Measurements from ENCODE around the gene CNTRL. TPM values are rescaled to one million over a fixed set of nuclear protein-coding genes. Genes with fewer than 3 reads are reported as not detected.

CNTRL gene
- total and polyA plus RNA-seq, 2 of the 8 experiments (the other 6 are each of a cell fraction or from before 2014, with no cell fraction given): 5.1 to 13.9 TPM

Small RNAs within 50 kb of the gene (small RNA-seq; reads per million reads assigned to genes)
- gene RN7SL181P (ENCODE audit: insufficient read depth): not detected

Other genes with a start within 250 kb of the CNTRL start
- 30.0 and 30.5 TPM in 2 replicates for gene PSMD5, start 232.0 kb upstream of the CNTRL start, total RNA-seq (2021; fragmentation: NEBNext Ultra II Directional; extraction: Animal tissue kit (Norgen Biotek cat#: 25700))
- gene PSMD5, start 232.0 kb upstream of the CNTRL start, polyA plus RNA-seq (2011; rRNA removed): 12.9 and 19.2 TPM in 2 replicates
- 30.2 and 31.8 TPM in 2 replicates for gene PHF19, start 197.8 kb upstream of the CNTRL start, total RNA-seq (2021; fragmentation: NEBNext Ultra II Directional; extraction: Animal tissue kit (Norgen Biotek cat#: 25700))
- gene PHF19, start 197.8 kb upstream of the CNTRL start, polyA plus RNA-seq (2011; rRNA removed): 28.2 and 31.0 TPM in 2 replicates
- 1.5 and 1.6 TPM in 2 replicates for gene TRAF1, start 148.2 kb upstream of the CNTRL start, total RNA-seq (2021; fragmentation: NEBNext Ultra II Directional; extraction: Animal tissue kit (Norgen Biotek cat#: 25700))
- gene TRAF1, start 148.2 kb upstream of the CNTRL start, polyA plus RNA-seq (2011; rRNA removed): 3.1 and 3.2 TPM in 2 replicates
- gene C5, start 24.7 kb upstream of the CNTRL start, total RNA-seq (2021; fragmentation: NEBNext Ultra II Directional; extraction: Animal tissue kit (Norgen Biotek cat#: 25700)): 0.15 and 0.24 TPM in 2 replicates
- gene C5, start 24.7 kb upstream of the CNTRL start, polyA plus RNA-seq (2011; rRNA removed): 0.35 and 0.46 TPM in 2 replicates
- gene RAB14, start 126.9 kb downstream of the CNTRL start, total RNA-seq (2021; fragmentation: NEBNext Ultra II Directional; extraction: Animal tissue kit (Norgen Biotek cat#: 25700)): 41.6 and 44.8 TPM in 2 replicates
- 6.0 and 9.1 TPM in 2 replicates for gene RAB14, start 126.9 kb downstream of the CNTRL start, polyA plus RNA-seq (2011; rRNA removed)
- 49.7 and 52.3 TPM in 2 replicates for gene GSN, start 193.2 kb downstream of the CNTRL start, total RNA-seq (2021; fragmentation: NEBNext Ultra II Directional; extraction: Animal tissue kit (Norgen Biotek cat#: 25700))
- gene GSN, start 193.2 kb downstream of the CNTRL start, polyA plus RNA-seq (2011; rRNA removed): 94.5 and 107 TPM in 2 replicates